IMR-90 (cell line): ENCODE data around the gene KRTAP12-4. TPM values are rescaled to one million over a fixed set of nuclear protein-coding genes. Genes with fewer than 3 reads are reported as not detected.

Experiments used
- ATAC-seq: fragments of 200-7000 bp; cut with Tn5 transposase; 2 replicates; pipeline ENCODE4 v1.9.1; 2020; ENCODE audit warnings: low read depth, mild to moderate bottlenecking, moderate library complexity
- BruUV-seq: library from RNA; stranded (reverse); fragments of 400-500 nt; replicated peaks from 2 replicates; lab custom pipeline; 2021; lab: Mats Ljungman, UMichigan
- CTCF ChIA-PET: fragments of 300-600 bp; formaldehyde crosslinking; extraction: SDS; loops from one replicate; lab custom pipeline; 2021; ENCODE audit warnings: antibody characterized with exemption; lab: Yijun Ruan, JAX
- POLR2A ChIA-PET: fragments of 300-600 bp; sonication (Branson Sonifier 250); formaldehyde crosslinking; loops from one replicate; lab custom pipeline; 2022; ENCODE audit warnings: antibody characterized with exemption; ENCODE audit not compliant: unreplicated experiment; lab: Charles Lee
- DNase-seq: peaks from one replicate; pipeline ENCODE4 v3.0.0; 2013
- H2AFZ ChIP-seq: replicated peaks from 2 replicates; pipeline ENCODE3; 2013; ENCODE audit warnings: low read length, mild to moderate bottlenecking; ENCODE audit not compliant: poor library complexity
- H2AK5ac ChIP-seq: 2 replicates; pipeline ENCODE4 v1.6.1; 2013; ENCODE audit warnings: low read depth, low read length, inconsistent platforms
- H2AK9ac ChIP-seq: replicated peaks from 2 replicates; pipeline ENCODE3; 2013; ENCODE audit warnings: mild to moderate bottlenecking, low read depth, low read length, moderate library complexity; ENCODE audit not compliant: poor library complexity
- H2BK120ac ChIP-seq: 2 replicates; pipeline ENCODE4 v1.6.1; 2013; ENCODE audit warnings: low read depth, low read length, inconsistent platforms
- H2BK15ac ChIP-seq: 3 replicates; pipeline ENCODE4 v1.6.1; 2013; ENCODE audit warnings: low read depth, low read length, inconsistent platforms
- H2BK20ac ChIP-seq: 2 replicates; pipeline ENCODE4 v1.6.1; 2013; ENCODE audit warnings: low read depth, mild to moderate bottlenecking, inconsistent platforms, low read length, moderate library complexity
- H2BK5ac ChIP-seq: 2 replicates; pipeline ENCODE4 v1.6.1; 2013; ENCODE audit warnings: mild to moderate bottlenecking, low read depth, low read length, inconsistent platforms; ENCODE audit not compliant: poor library complexity, severe bottlenecking
- H3K14ac ChIP-seq: replicated peaks from 2 replicates; pipeline ENCODE4 v1.6.1; 2013; ENCODE audit warnings: low read depth, low read length, inconsistent platforms
- H3K18ac ChIP-seq: 2 replicates; pipeline ENCODE4 v1.6.1; 2013; ENCODE audit warnings: low read depth, low read length, control low read depth
- H3K23ac ChIP-seq: 2 replicates; pipeline ENCODE4 v1.6.1; 2013; ENCODE audit warnings: low read depth, low read length, inconsistent platforms
- H3K27ac ChIP-seq: 2 replicates; pipeline ENCODE4 v1.5.1; 2013; ENCODE audit warnings: mild to moderate bottlenecking, control low read depth, low read length; ENCODE audit not compliant: insufficient read depth
- H3K27me3 ChIP-seq: 2 replicates; pipeline ENCODE4 v1.6.1; 2013; ENCODE audit warnings: low read length; ENCODE audit not compliant: control insufficient read depth, insufficient read depth
- H3K36me3 ChIP-seq: 2 replicates; pipeline ENCODE4 v1.6.1; 2013; ENCODE audit warnings: low read length, mixed read lengths; ENCODE audit not compliant: control insufficient read depth, insufficient read depth
- H3K4ac ChIP-seq: 2 replicates; pipeline ENCODE4 v1.6.1; 2013; ENCODE audit warnings: low read depth, low read length, inconsistent platforms
- H3K4me1 ChIP-seq: 2 replicates; pipeline ENCODE4 v1.6.1; 2013; ENCODE audit warnings: low read length, mixed read lengths; ENCODE audit not compliant: control insufficient read depth, insufficient read depth
- H3K4me2 ChIP-seq: 2 replicates; pipeline ENCODE4 v1.6.1; 2013; ENCODE audit warnings: low read depth, mild to moderate bottlenecking, control low read depth, low read length, moderate library complexity
- H3K4me3 ChIP-seq: 2 replicates; pipeline ENCODE4 v1.5.1; 2013; ENCODE audit warnings: low read depth, mild to moderate bottlenecking, control low read depth, low read length, moderate library complexity; ENCODE audit not compliant: insufficient read depth
- H3K56ac ChIP-seq: 2 replicates; pipeline ENCODE4 v1.6.1; 2013; ENCODE audit warnings: low read length, inconsistent platforms; ENCODE audit not compliant: insufficient read depth; ENCODE audit errors: extremely low read depth
- H3K79me1 ChIP-seq, 2 experiments: 2 replicates each; pipeline ENCODE4 v1.6.1; 2013; ENCODE audit warnings: low read length in 2 of 2, inconsistent platforms in 1 of 2, low read depth in 1 of 2
- H3K9ac ChIP-seq: 2 replicates; pipeline ENCODE4 v1.6.1; 2013; ENCODE audit warnings: low read depth, low read length, control low read depth
- H3K9me1 ChIP-seq: 2 replicates; pipeline ENCODE4 v1.6.1; 2013; ENCODE audit warnings: low read length, inconsistent platforms; ENCODE audit not compliant: insufficient read depth
- H3K9me3 ChIP-seq: 2 replicates; pipeline ENCODE4 v1.6.1; 2013; ENCODE audit warnings: low read length; ENCODE audit not compliant: control insufficient read depth, insufficient read depth
- H4K20me1 ChIP-seq: 2 replicates; pipeline ENCODE4 v1.6.1; 2013; ENCODE audit warnings: low read length, inconsistent platforms; ENCODE audit not compliant: insufficient read depth
- H4K5ac ChIP-seq: 2 replicates; pipeline ENCODE4 v1.6.1; 2013; ENCODE audit warnings: mild to moderate bottlenecking, low read depth, low read length, control low read depth
- H4K8ac ChIP-seq, 2 experiments: 2 replicates each; pipeline ENCODE4 v1.6.1; 2013; ENCODE audit warnings: low read depth in 2 of 2, low read length in 2 of 2, control low read depth in 1 of 2, inconsistent platforms in 1 of 2
- H4K91ac ChIP-seq: 2 replicates; pipeline ENCODE4 v1.6.1; 2013; ENCODE audit warnings: low read depth, low read length, inconsistent platforms; ENCODE audit not compliant: insufficient read depth
- BHLHE40 ChIP-seq: fragments of 150-350 bp; IDR thresholded peaks from 2 replicates; pipeline ENCODE4 v1.6.1; 2016; ENCODE audit warnings: mild to moderate bottlenecking, low read depth, low read length
- CHD1 ChIP-seq: IDR thresholded peaks from 2 replicates; pipeline ENCODE4 v1.6.1; 2012; ENCODE audit warnings: low read depth, low read length, improper control_type of control experiment
- CTCF ChIP-seq: conservative IDR thresholded peaks from 2 replicates; pipeline ENCODE4 v1.5.1; 2012; ENCODE audit warnings: mild to moderate bottlenecking, low read depth, low read length, improper control_type of control experiment
- ELK1 ChIP-seq: fragments of 150-350 bp; IDR thresholded peaks from 2 replicates; pipeline ENCODE4 v1.6.1; 2016; ENCODE audit warnings: low read depth, mild to moderate bottlenecking, low read length, moderate library complexity, borderline replicate concordance
- FOS ChIP-seq: fragments of 150-350 bp; IDR thresholded peaks from 2 replicates; pipeline ENCODE4 v1.6.1; 2016; ENCODE audit warnings: low read depth, low read length
- MAFK ChIP-seq: IDR thresholded peaks from 2 replicates; pipeline ENCODE4 v1.6.1; 2012; ENCODE audit warnings: low read depth, low read length, improper control_type of control experiment
- MAZ ChIP-seq: IDR thresholded peaks from 2 replicates; pipeline ENCODE4 v1.6.1; 2012; ENCODE audit warnings: low read depth, mild to moderate bottlenecking, low read length, improper control_type of control experiment, moderate library complexity, borderline replicate concordance
- MXI1 ChIP-seq: IDR thresholded peaks from 2 replicates; pipeline ENCODE4 v1.6.1; 2012; ENCODE audit warnings: low read depth, mild to moderate bottlenecking, low read length, moderate library complexity, borderline replicate concordance
- NFE2L2 ChIP-seq: fragments of 150-350 bp; IDR thresholded peaks from 2 replicates; pipeline ENCODE4 v1.6.1; 2016; ENCODE audit warnings: low read depth, mild to moderate bottlenecking, low read length
- RAD21 ChIP-seq: IDR thresholded peaks from 2 replicates; pipeline ENCODE4 v1.6.1; 2012; ENCODE audit warnings: low read length, improper control_type of control experiment
- RCOR1 ChIP-seq: IDR thresholded peaks from 2 replicates; pipeline ENCODE4 v1.6.1; 2012; ENCODE audit warnings: mild to moderate bottlenecking, low read length, improper control_type of control experiment; ENCODE audit not compliant: insufficient replicate concordance
- SMC3 ChIP-seq: fragments of 150-350 bp; IDR thresholded peaks from 2 replicates; pipeline ENCODE4 v1.6.1; 2016; ENCODE audit warnings: low read depth, mild to moderate bottlenecking, antibody characterized with exemption, low read length, moderate library complexity
- USF2 ChIP-seq: fragments of 150-350 bp; IDR thresholded peaks from 2 replicates; pipeline ENCODE4 v1.6.1; 2017; ENCODE audit warnings: mild to moderate bottlenecking, antibody characterized with exemption, low read length, low read depth
- WGBS, 2 experiments: methylation state at CpG; one replicate each; pipeline versions ENCODE4 v1.1.5 to v1.1.7; 2013; ENCODE audit warnings: missing lambda C conversion rate in 2 of 2; ENCODE audit not compliant: insufficient read length in 1 of 2; ENCODE audit errors: extremely low coverage in 2 of 2; 5-methylcytosine and 5-hydroxymethylcytosine counted together
- dilution Hi-C: fragments of 300-500 bp; cut with HindIII; formaldehyde crosslinking; loops from one replicate; pipeline ENCODE4 v1.14.3; 2018; ENCODE audit warnings: low sequenced_read_pairs; ENCODE audit not compliant: unreplicated experiment
- in situ Hi-C: fragments of 300-500 bp; cut with MboI; formaldehyde crosslinking; loops from 3 replicates; pipeline ENCODE4 v1.14.3; 2019; ENCODE audit warnings: low sequenced_read_pairs, inconsistent platforms, mixed read lengths
- intact Hi-C: fragments of 100-400 bp; cut with micrococcal nuclease; formaldehyde crosslinking; loops from 2 replicates; pipeline ENCODE4 v1.10.0; 2022
- polyA plus RNA-seq, 3 experiments: library from polyadenylated mRNA; depleted of rRNA; stranded (reverse); fragments of >200 nt; gene quantifications; 2 replicates each; pipeline ENCODE4 v1.2.3, GENCODE V29; 2012; ENCODE audit warnings: low replicate concordance in 1 of 3
- total RNA-seq: library from RNA; depleted of rRNA; stranded (reverse); fragments of >200 nt; gene quantifications from 2 replicates; pipeline ENCODE4 v1.2.3, GENCODE V29; 2012

The KRTAP12-4 gene
- total and polyA plus RNA-seq, 2 of the 4 experiments (the other 2 are of a cell fraction) = not detected

GRCh38 chr21:44617071-44617501 is 37.4 kb downstream of the KRTAP12-4 start:
- Histone ChIP-seq H4K20me1 (no peaks in the 10 kb centered on the region), H3K23ac (no peak overlapping the region), H2BK15ac (no peak overlapping the region), H3K9me3 (peaks cover 8% of the 10 kb centered on the region; the same call in 1 of the 2 replicates), H2AK9ac (no peak overlapping the region), H3K36me3 (no peaks in the 10 kb centered on the region), H3K4me2 (no peak overlapping the region), H3K4me3 (no peak overlapping the region), H2BK120ac (no peak overlapping the region), H4K5ac (no peak overlapping the region), H3K18ac (no peak overlapping the region), H3K27me3 (peaks cover 3% of the 10 kb centered on the region; the same call in 1 of the 2 replicates), H3K9me1 (no peaks in the 10 kb centered on the region), H3K4ac (no peak overlapping the region), H3K14ac (no peak overlapping the region), H3K56ac (no peak overlapping the region), H4K8ac (no peak overlapping the region), H3K79me1 (no peaks in the 10 kb centered on the region), H2BK20ac (no peak overlapping the region), H2AK5ac (no peak overlapping the region), H3K9ac (no peak overlapping the region), H4K91ac (no peak overlapping the region), H2BK5ac (no peak overlapping the region), H3K27ac (no peak overlapping the region), H2AFZ (no peak overlapping the region), H3K4me1 (no peaks in the 10 kb centered on the region)
- in situ Hi-C loops = no loop called here
- no TSS peak for BruUV-seq
- DNase-seq (no peak), ATAC-seq (no peak)
- TF ChIP-seq NFE2L2 (no peak), MXI1 (no peak), SMC3 (no peak), USF2 (no peak), MAFK (no peak), MAZ (no peak), CHD1 (no peak), BHLHE40 (no peak), RAD21 (no peak), ELK1 (no peak), RCOR1 (no peak), CTCF (no peak), FOS (no peak)
- intact Hi-C loops = no loop called here
- 46% methylated on average over 3 of the region's 8 CpGs; no CpG with 5 or more reads in 1 of the 2 experiments for WGBS, 2 experiments
- POLR2A ChIA-PET = no interaction called here
- CTCF ChIA-PET = no interaction called here
- dilution Hi-C loops = no loop called here
